Placental pericyte (primary cell): ENCODE data around the gene PSMA4. TPM values are rescaled to one million over a fixed set of nuclear protein-coding genes. Genes with fewer than 3 reads are reported as not detected.

Experiments
- small RNA-seq: library from RNA; depleted of rRNA; stranded (forward); fragments of <200 nt; gene quantifications from one replicate; pipeline ENCODE3, GENCODE V24; 2012; ENCODE audit warnings: low replicate concordance
- total RNA-seq: library from RNA; depleted of rRNA; stranded (reverse); fragments of >200 nt; gene quantifications from 2 replicates; pipeline ENCODE4 v1.2.3, GENCODE V29; 2012

PSMA4 gene
- 200 and 263 TPM in 2 replicates for total RNA-seq

GRCh38 chr15:78540141-78540870, at the start of gene PSMA4:
PSMA4 (plus strand) TSS chr15:78540444; CDS start chr15:78541928, 1,484 bp downstream.

GRCh38 chr15:78506971-78507830, 33.0 kb upstream of the PSMA4 start, which contains the start of gene HYKK:
HYKK (plus strand) TSS chr15:78507577; CDS start chr15:78513089, 5,512 bp downstream.

GRCh38 chr15:78565097-78565950, 25.1 kb downstream of the PSMA4 start, which contains the start of gene CHRNA5:
CHRNA5 (plus strand) TSS chr15:78565520; CDS start chr15:78565720, 200 bp downstream.

Small RNA genes lying within 50 kb of the gene (small RNA-seq; reads per million reads assigned to genes)
- not detected for gene AC067863.2

Other genes with a start within 250 kb of the PSMA4 start
- 67.8 and 67.9 TPM in 2 replicates for gene SKIC8, start 240.8 kb upstream of the PSMA4 start, total RNA-seq
- gene CRABP1, start 200.1 kb upstream of the PSMA4 start, total RNA-seq, result not detected in 2 replicates
- gene IREB2, start 102.2 kb upstream of the PSMA4 start, total RNA-seq, result 24.1 and 24.8 TPM in 2 replicates
- 1.1 TPM in 2 replicates for gene HYKK, start 32.9 kb upstream of the PSMA4 start, total RNA-seq
- 0.66 and 2.0 TPM in 2 replicates for gene CHRNA5, start 25.1 kb downstream of the PSMA4 start, total RNA-seq
- gene CHRNA3, start 80.6 kb downstream of the PSMA4 start, total RNA-seq, result under 0.01 TPM in 1 of 2 replicates, not detected in the other
- gene CHRNB4, start 100.8 kb downstream of the PSMA4 start, total RNA-seq, result not detected in 2 replicates